ENCODE results near the gene LRP6.

DNA sequence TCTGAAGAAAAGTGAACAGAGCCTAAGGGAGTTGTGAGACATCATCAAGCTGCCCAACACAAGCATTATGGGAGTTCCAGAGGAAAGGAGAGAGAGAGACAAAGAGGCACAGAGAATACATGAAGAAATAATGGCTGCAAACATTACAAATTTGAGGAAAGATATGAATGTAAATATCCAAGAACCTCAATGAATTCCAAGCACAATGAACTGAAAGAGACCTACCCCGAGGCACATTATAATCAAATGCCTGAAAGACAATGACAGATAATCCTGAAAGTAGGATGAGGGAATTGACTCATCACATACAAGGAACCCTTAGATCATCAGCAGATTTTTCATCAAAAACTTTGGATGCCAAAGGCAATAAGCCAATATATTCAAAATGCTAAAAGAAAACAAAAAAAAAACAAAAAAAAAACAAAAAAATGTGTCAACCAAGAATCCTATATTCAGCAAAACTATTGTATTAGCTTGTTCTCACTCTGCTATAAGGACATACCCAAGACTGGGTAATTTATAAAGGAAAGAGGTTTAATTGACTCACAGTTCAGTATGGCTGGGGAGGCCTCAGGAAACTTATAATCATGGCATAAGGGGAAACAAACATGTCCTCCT, 158.3 kb downstream of the LRP6 start:
- TF ChIP-seq, protein P1, sequence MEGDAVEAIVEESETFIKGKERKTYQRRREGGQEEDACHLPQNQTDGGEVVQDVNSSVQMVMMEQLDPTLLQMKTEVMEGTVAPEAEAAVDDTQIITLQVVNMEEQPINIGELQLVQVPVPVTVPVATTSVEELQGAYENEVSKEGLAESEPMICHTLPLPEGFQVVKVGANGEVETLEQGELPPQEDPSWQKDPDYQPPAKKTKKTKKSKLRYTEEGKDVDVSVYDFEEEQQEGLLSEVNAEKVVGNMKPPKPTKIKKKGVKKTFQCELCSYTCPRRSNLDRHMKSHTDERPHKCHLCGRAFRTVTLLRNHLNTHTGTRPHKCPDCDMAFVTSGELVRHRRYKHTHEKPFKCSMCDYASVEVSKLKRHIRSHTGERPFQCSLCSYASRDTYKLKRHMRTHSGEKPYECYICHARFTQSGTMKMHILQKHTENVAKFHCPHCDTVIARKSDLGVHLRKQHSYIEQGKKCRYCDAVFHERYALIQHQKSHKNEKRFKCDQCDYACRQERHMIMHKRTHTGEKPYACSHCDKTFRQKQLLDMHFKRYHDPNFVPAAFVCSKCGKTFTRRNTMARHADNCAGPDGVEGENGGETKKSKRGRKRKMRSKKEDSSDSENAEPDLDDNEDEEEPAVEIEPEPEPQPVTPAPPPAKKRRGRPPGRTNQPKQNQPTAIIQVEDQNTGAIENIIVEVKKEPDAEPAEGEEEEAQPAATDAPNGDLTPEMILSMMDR (IDR thresholded peaks at IDR 0.05): no peak
- no peak for TF ChIP-seq POLR2AphosphoS5 (IDR thresholded peaks at IDR 0.05)

Measured in prostate gland (tissue), 2 donors.